ENCODE results near the gene CSMD2.
A peak's percentile ranks its signal among the peaks of the same experiment; 100 is the strongest.

Gene CSMD2

GRCh38 chr1:33906156-33906555, 258.9 kb downstream of the CSMD2 start:
- DNase-seq (ENCODE audit: low read depth), result no peak
- TF ChIP-seq, protein P1, sequence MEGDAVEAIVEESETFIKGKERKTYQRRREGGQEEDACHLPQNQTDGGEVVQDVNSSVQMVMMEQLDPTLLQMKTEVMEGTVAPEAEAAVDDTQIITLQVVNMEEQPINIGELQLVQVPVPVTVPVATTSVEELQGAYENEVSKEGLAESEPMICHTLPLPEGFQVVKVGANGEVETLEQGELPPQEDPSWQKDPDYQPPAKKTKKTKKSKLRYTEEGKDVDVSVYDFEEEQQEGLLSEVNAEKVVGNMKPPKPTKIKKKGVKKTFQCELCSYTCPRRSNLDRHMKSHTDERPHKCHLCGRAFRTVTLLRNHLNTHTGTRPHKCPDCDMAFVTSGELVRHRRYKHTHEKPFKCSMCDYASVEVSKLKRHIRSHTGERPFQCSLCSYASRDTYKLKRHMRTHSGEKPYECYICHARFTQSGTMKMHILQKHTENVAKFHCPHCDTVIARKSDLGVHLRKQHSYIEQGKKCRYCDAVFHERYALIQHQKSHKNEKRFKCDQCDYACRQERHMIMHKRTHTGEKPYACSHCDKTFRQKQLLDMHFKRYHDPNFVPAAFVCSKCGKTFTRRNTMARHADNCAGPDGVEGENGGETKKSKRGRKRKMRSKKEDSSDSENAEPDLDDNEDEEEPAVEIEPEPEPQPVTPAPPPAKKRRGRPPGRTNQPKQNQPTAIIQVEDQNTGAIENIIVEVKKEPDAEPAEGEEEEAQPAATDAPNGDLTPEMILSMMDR (conservative IDR thresholded peaks at IDR 0.05; ENCODE audit: low read length), result no peak
- no peak overlapping the region for H3K4me3 ChIP-seq (ENCODE audit: low read length)

GRCh38 chr1:33905241-33905640, 259.8 kb downstream of the CSMD2 start:
- no peak overlapping the region for H3K4me3 ChIP-seq (ENCODE audit: low read length)
- TF ChIP-seq, protein P1 (conservative IDR thresholded peaks at IDR 0.05; ENCODE audit: low read length), result no peak
- peak; percentile 20 for DNase-seq (ENCODE audit: low read depth)

DNA sequence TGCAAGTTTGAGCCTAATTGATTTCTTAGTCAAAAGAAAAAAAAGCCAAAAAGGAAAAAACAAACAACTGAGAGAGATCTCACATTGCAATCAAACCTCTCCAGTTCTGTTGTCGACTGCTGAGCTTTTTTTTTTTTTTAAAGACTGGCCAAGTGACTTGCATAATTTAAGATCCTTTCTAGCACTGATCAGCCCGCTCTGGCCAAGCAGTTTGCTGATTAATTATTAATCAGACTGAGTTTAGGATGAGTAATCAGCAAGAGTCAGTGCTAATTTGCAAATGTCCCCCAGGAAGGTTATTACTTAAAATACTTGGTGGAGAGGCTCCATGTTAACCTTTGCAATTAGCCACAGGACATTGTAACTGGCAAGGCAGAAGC, 261.8 kb downstream of the CSMD2 start:
- no peak overlapping the region for H3K4me3 ChIP-seq (ENCODE audit: low read length)
- peak; percentile 58 for DNase-seq (ENCODE audit: low read depth)
- TF ChIP-seq, protein P1 (conservative IDR thresholded peaks at IDR 0.05; ENCODE audit: low read length), result no peak

- H3K4me3 ChIP-seq (ENCODE audit: low read length), result no peak overlapping the region
- TF ChIP-seq, protein P1 (conservative IDR thresholded peaks at IDR 0.05; ENCODE audit: low read length), result no peak
- peak; percentile 55 for DNase-seq (ENCODE audit: low read depth)
These were observed 262.4 kb downstream of the CSMD2 start for GRCh38 chr1:33902486-33903209.

- no peak overlapping the region for H3K4me3 ChIP-seq (ENCODE audit: low read length)
- TF ChIP-seq, protein P1 (conservative IDR thresholded peaks at IDR 0.05; ENCODE audit: low read length), result no peak
- DNase-seq (ENCODE audit: low read depth), result no peak
These were observed 265.3 kb downstream of the CSMD2 start for GRCh38 chr1:33899746-33900145.

DNA sequence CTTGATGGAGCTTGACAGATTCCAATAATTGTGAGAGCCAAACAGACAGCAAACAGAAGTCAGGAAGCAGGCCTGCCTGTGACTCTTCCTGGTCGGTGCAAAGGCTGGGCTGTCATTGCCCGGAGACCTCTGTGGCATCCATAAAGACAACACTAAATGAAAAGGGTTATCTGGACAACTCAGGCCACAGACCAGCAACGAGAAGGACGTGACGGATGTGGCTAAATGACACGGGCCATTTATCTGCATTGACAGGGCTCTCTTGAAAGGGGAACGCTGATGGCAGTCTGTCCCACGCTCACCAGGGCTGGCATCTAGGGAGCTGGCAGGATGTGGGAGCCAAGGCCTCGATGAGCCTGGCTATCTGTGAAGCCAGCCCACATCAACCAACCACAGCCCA, 266.1 kb downstream of the CSMD2 start:
- TF ChIP-seq, protein P1 (conservative IDR thresholded peaks at IDR 0.05; ENCODE audit: low read length), result no peak
- DNase-seq (ENCODE audit: low read depth), result no peak
- no peak overlapping the region for H3K4me3 ChIP-seq (ENCODE audit: low read length)

DNA sequence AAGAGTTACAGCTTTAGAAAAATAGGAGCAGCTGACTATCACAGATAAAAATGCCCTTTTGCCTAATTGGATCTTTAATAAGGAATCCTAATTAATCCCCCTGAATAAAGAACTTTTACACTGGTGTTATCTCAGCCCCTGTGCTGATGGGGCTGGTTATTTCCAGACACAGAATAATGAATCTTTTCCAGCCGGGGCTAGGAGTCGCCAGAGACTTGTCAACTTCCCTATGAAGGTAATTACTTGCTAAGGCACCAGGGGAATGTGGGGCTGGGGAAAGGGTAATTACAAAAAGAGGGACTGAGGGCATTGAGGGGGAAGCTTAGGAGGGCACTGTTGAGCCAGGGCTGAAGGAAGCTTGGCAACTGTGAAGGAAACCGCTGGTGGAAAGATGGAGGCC, 266.6 kb downstream of the CSMD2 start:
- no peak for DNase-seq (ENCODE audit: low read depth)
- TF ChIP-seq, protein P1 (conservative IDR thresholded peaks at IDR 0.05; ENCODE audit: low read length), result no peak
- H3K4me3 ChIP-seq (ENCODE audit: low read length), result no peak overlapping the region

Measured in AG10803 (cell line).